ENCODE measurements around the gene TSR1.

DNA sequence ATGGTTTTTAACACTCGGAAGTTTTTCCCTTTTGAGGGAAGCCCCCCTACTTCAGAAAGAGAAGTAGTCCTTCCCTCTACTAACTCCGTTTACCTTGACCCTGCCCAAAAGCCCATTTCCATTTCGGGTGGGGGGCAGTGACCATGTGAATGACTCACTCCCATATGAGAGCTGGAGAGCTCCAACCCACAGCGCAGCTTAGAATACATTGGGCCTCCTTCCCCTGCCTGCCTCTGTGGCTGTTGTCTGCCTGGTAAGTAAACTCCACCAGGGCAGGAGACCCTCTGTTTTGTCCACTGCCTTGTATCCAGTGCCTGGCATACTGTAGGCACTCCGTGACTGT lies 2.0 kb upstream of the TSR1 start:
- no peak for TF ChIP-seq SIN3A (IDR thresholded peaks at IDR 0.05; ENCODE audit: borderline replicate concordance, insufficient read depth, low read length)
- TF ChIP-seq TAF1 (IDR thresholded peaks at IDR 0.05; ENCODE audit: borderline replicate concordance, insufficient read depth, low read length), result no peak
- TF ChIP-seq, protein P1, sequence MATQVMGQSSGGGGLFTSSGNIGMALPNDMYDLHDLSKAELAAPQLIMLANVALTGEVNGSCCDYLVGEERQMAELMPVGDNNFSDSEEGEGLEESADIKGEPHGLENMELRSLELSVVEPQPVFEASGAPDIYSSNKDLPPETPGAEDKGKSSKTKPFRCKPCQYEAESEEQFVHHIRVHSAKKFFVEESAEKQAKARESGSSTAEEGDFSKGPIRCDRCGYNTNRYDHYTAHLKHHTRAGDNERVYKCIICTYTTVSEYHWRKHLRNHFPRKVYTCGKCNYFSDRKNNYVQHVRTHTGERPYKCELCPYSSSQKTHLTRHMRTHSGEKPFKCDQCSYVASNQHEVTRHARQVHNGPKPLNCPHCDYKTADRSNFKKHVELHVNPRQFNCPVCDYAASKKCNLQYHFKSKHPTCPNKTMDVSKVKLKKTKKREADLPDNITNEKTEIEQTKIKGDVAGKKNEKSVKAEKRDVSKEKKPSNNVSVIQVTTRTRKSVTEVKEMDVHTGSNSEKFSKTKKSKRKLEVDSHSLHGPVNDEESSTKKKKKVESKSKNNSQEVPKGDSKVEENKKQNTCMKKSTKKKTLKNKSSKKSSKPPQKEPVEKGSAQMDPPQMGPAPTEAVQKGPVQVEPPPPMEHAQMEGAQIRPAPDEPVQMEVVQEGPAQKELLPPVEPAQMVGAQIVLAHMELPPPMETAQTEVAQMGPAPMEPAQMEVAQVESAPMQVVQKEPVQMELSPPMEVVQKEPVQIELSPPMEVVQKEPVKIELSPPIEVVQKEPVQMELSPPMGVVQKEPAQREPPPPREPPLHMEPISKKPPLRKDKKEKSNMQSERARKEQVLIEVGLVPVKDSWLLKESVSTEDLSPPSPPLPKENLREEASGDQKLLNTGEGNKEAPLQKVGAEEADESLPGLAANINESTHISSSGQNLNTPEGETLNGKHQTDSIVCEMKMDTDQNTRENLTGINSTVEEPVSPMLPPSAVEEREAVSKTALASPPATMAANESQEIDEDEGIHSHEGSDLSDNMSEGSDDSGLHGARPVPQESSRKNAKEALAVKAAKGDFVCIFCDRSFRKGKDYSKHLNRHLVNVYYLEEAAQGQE (IDR thresholded peaks at IDR 0.05; ENCODE audit: insufficient read depth in 1 of 2, low read depth in 2 of 2, low read length in 2 of 2), result no peak
- no peak for TF ChIP-seq POLR2AphosphoS5 (IDR thresholded peaks at IDR 0.05; ENCODE audit: low read depth, low read length)
- TF ChIP-seq FOXP2 (optimal IDR thresholded peaks at IDR 0.05; ENCODE audit: borderline replicate concordance, extremely low read depth, extremely low read length, insufficient read depth), result no peak
